Measurements from ENCODE around the gene GDI1. TPM values are rescaled to one million over a fixed set of nuclear protein-coding genes. Genes with fewer than 3 reads are reported as not detected.

The GDI1 gene
- total and polyA plus RNA-seq, 2 of the 4 experiments (the other 2 are of a cell fraction) = 113 to 291 TPM

DNA sequence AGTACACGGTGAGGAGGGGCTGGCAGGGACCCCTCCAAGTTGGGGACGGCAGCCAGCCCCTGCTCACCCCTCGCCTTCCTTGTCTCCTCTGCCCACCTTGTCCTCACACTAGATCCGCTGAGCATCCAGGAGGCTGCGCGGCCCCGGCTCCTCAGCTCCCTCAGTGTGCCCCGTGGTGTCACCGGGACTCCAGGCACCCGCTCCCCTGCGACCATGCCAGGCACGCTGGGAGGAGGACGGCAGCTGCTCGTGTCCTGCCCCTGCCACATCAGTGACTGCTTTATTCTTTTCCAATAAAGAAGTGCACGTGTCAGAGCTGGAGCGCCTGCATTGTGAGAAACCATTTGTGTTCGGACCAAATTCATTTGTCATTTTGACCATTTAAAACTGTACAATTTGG lies 13.4 kb downstream of the GDI1 start:
- Histone ChIP-seq H3K27me3 (ENCODE audit: control insufficient read depth, insufficient read depth, low read length) (no peaks in the 10 kb centered on the region), H3K14ac (replicated peaks; ENCODE audit: low read depth, low read length) (no peak overlapping the region), H3K56ac (ENCODE audit: extremely low read depth, insufficient read depth, low read length) (no peak overlapping the region), H2AK5ac (ENCODE audit: low read depth, low read length) (no peak overlapping the region), H3K9ac (ENCODE audit: low read depth, low read length) (no peak overlapping the region), H2BK120ac (ENCODE audit: low read depth, low read length) (no peak overlapping the region), H2BK15ac (ENCODE audit: low read depth, low read length) (no peak overlapping the region), H3K79me1 (ENCODE audit: low read depth in 1 of 2, low read length in 2 of 2) (peaks cover 0 to 22% of the 10 kb centered on the region in 2 experiments; a peak in 2 of 4 replicates), H3K9me1 (ENCODE audit: insufficient read depth, low read length) (no peaks in the 10 kb centered on the region), H3K4me1 (ENCODE audit: control insufficient read depth, insufficient read depth, low read length) (peaks cover 2% of the 10 kb centered on the region; the same call in 1 of the 2 replicates), H4K8ac (ENCODE audit: low read depth in 2 of 2, low read length in 2 of 2) (no peak overlapping the region), H2AK9ac (replicated peaks; ENCODE audit: low read depth, low read length, poor library complexity) (no peak overlapping the region), H3K9me3 (ENCODE audit: control insufficient read depth, insufficient read depth, low read length) (no peaks in the 10 kb centered on the region; the same call in 1 of the 2 replicates), H2AFZ (replicated peaks; ENCODE audit: low read length, poor library complexity) (peak overlapping the region; percentile 21), H3K18ac (ENCODE audit: low read depth, low read length) (no peak overlapping the region), H3K4me3 (ENCODE audit: insufficient read depth, low read depth, low read length) (no peak overlapping the region), H4K5ac (ENCODE audit: low read depth, low read length) (no peak overlapping the region), H3K4ac (ENCODE audit: low read depth, low read length) (no peak overlapping the region), H2BK5ac (ENCODE audit: low read depth, low read length, poor library complexity, severe bottlenecking) (no peak overlapping the region), H3K4me2 (ENCODE audit: low read depth, low read length) (no peak overlapping the region), H4K91ac (ENCODE audit: insufficient read depth, low read depth, low read length) (no peak overlapping the region), H3K36me3 (ENCODE audit: control insufficient read depth, insufficient read depth, low read length) (peaks cover 47% of the 10 kb centered on the region), H3K23ac (ENCODE audit: low read depth, low read length) (no peak overlapping the region), H4K20me1 (ENCODE audit: insufficient read depth, low read length) (no peaks in the 10 kb centered on the region; the same call in 1 of the 2 replicates), H2BK20ac (ENCODE audit: low read depth, low read length) (no peak overlapping the region), H3K27ac (ENCODE audit: insufficient read depth, low read length) (no peak overlapping the region)
- CTCF ChIA-PET = no interaction called here
- in situ Hi-C loops (cut with MboI; ENCODE audit: low sequenced_read_pairs) = no loop called here
- dilution Hi-C loops (cut with HindIII; ENCODE audit: low sequenced_read_pairs, unreplicated experiment) = no loop called here
- 94% methylated on average over 8 of the region's 17 CpGs; no CpG with 5 or more reads in 1 of the 2 experiments for WGBS, 2 experiments (ENCODE audit: extremely low coverage in 2 of 2, insufficient read length in 1 of 2)
- no TSS peak for BruUV-seq (replicated peaks)
- POLR2A ChIA-PET (ENCODE audit: unreplicated experiment) = no interaction called here
- ATAC-seq (ENCODE audit: low read depth) (no peak), DNase-seq (no peak)
- intact Hi-C loops (cut with micrococcal nuclease) = no loop called here
- TF ChIP-seq NFE2L2 (IDR thresholded peaks at IDR 0.05; ENCODE audit: low read depth, low read length) (no peak), CHD1 (IDR thresholded peaks at IDR 0.05; ENCODE audit: low read depth, low read length) (no peak), RAD21 (IDR thresholded peaks at IDR 0.05; ENCODE audit: low read length) (no peak), POLR2A (IDR thresholded peaks at IDR 0.05; ENCODE audit: low read depth, low read length) (no peak), CEBPB (IDR thresholded peaks at IDR 0.05; ENCODE audit: low read depth, low read length) (no peak), RCOR1 (IDR thresholded peaks at IDR 0.05; ENCODE audit: insufficient replicate concordance, low read length) (no peak), FOS (IDR thresholded peaks at IDR 0.05; ENCODE audit: low read depth, low read length) (no peak)
- TF ChIP-seq, protein P1, sequence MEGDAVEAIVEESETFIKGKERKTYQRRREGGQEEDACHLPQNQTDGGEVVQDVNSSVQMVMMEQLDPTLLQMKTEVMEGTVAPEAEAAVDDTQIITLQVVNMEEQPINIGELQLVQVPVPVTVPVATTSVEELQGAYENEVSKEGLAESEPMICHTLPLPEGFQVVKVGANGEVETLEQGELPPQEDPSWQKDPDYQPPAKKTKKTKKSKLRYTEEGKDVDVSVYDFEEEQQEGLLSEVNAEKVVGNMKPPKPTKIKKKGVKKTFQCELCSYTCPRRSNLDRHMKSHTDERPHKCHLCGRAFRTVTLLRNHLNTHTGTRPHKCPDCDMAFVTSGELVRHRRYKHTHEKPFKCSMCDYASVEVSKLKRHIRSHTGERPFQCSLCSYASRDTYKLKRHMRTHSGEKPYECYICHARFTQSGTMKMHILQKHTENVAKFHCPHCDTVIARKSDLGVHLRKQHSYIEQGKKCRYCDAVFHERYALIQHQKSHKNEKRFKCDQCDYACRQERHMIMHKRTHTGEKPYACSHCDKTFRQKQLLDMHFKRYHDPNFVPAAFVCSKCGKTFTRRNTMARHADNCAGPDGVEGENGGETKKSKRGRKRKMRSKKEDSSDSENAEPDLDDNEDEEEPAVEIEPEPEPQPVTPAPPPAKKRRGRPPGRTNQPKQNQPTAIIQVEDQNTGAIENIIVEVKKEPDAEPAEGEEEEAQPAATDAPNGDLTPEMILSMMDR (conservative IDR thresholded peaks at IDR 0.05; ENCODE audit: low read depth, low read length) = no peak
- TF ChIP-seq, protein P2, sequence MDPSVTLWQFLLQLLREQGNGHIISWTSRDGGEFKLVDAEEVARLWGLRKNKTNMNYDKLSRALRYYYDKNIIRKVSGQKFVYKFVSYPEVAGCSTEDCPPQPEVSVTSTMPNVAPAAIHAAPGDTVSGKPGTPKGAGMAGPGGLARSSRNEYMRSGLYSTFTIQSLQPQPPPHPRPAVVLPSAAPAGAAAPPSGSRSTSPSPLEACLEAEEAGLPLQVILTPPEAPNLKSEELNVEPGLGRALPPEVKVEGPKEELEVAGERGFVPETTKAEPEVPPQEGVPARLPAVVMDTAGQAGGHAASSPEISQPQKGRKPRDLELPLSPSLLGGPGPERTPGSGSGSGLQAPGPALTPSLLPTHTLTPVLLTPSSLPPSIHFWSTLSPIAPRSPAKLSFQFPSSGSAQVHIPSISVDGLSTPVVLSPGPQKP (IDR thresholded peaks at IDR 0.05; ENCODE audit: borderline replicate concordance, low read depth, low read length) = no peak
